ENCODE measurements around the gene SLC9B2. TPM values are rescaled to one million over a fixed set of nuclear protein-coding genes. Genes with fewer than 3 reads are reported as not detected.

SLC9B2 gene
- total RNA-seq, 2 experiments from 2014 or later, result 26.5 to 36.5 TPM

DNA sequence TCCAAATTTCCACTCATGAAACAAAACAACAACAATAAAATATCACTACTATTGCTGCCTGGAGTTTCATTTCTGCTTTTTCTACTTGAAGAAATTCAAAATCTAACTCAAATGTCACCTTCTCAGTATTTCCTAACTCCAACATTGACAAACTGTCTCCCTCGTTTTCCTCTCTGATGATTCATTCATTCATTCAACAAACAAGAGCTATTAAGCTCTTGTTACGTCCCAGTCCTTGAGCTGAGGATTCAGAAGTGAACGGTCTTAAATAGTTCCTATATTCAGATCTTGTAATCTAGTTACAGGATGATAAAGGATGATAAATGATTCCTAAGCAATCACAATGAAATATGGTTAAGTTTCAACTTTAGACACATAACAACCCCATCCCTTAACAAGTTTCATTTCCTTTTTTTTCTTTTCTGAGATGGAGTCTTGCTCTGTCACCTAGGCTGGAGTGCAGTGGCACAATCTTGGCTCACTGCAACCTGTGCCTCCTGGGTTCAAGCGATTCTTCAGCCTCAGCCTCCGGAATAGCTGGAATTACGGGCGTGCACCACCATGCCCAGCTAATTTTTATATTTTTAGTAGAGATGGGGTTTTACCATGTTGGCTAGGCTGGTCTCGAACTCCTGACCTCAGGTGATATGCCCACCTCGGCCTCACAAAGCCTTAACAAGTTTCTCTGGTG lies 1.7 kb downstream of the SLC9B2 start:
- H3K9me2 ChIP-seq (ENCODE audit: insufficient read depth, low read length), result no peaks in the 10 kb centered on the region
- ChIA-PET POLR2A (interaction anchor here (0.6 to 1.8 kb wide), 8 partner anchors 8 to 507 kb away, joined by 3 to 7 read pairs (median 3); partner anchors contain the start of gene UBE2D3), CTCF (ENCODE audit: unreplicated experiment) (interaction anchor here (0.9 kb wide), 1 partner anchor 24 kb away, joined by 3 read pairs; no protein-coding TSS in a partner anchor)
- peak overlapping the region; percentile 97 for H3K4me2 ChIP-seq (ENCODE audit: low read length)
- H3K27ac ChIP-seq (ENCODE audit: low read depth, low read length, poor library complexity, severe bottlenecking), result peak overlapping the region; percentile 86
- H3K4me3 ChIP-seq (ENCODE audit: low read depth, low read length, poor library complexity, severe bottlenecking), result peak overlapping the region; percentile 79
- H3K79me2 ChIP-seq (ENCODE audit: insufficient read depth, low read depth, low read length), result peaks cover 61% of the 10 kb centered on the region
- no TSS peak for BruUV-seq (replicated peaks)
- no peaks in the 10 kb centered on the region for H3K9me3 ChIP-seq (ENCODE audit: low read length)
- peaks cover 31% of the 10 kb centered on the region for H3K36me3 ChIP-seq (ENCODE audit: insufficient read depth, low read length)
- intact Hi-C loops (cut with micrococcal nuclease; ENCODE audit: unreplicated experiment), result loop anchor here (1.0 to 5.0 kb wide), 2 partner anchors 208 to 571 kb away; partner anchors contain the start of gene CISD2
- peak; percentile 54 for DNase-seq (ENCODE audit: low spot score)
- TF ChIP-seq, protein P1, sequence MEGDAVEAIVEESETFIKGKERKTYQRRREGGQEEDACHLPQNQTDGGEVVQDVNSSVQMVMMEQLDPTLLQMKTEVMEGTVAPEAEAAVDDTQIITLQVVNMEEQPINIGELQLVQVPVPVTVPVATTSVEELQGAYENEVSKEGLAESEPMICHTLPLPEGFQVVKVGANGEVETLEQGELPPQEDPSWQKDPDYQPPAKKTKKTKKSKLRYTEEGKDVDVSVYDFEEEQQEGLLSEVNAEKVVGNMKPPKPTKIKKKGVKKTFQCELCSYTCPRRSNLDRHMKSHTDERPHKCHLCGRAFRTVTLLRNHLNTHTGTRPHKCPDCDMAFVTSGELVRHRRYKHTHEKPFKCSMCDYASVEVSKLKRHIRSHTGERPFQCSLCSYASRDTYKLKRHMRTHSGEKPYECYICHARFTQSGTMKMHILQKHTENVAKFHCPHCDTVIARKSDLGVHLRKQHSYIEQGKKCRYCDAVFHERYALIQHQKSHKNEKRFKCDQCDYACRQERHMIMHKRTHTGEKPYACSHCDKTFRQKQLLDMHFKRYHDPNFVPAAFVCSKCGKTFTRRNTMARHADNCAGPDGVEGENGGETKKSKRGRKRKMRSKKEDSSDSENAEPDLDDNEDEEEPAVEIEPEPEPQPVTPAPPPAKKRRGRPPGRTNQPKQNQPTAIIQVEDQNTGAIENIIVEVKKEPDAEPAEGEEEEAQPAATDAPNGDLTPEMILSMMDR (conservative IDR thresholded peaks at IDR 0.05; ENCODE audit: low read length), result no peak
- TF ChIP-seq EZH2phosphoT487 (IDR thresholded peaks at IDR 0.05; ENCODE audit: borderline replicate concordance, low read depth, low read length), result no peak
- H4K20me1 ChIP-seq (ENCODE audit: insufficient read depth, low read length), result peaks cover 2% of the 10 kb centered on the region; the same call in 1 of the 2 replicates
- H2AFZ ChIP-seq (ENCODE audit: low read length), result peak overlapping the region; percentile 55; the same call in 1 of the 2 replicates
- H3K4me1 ChIP-seq (ENCODE audit: insufficient read depth, low read length, poor library complexity, severe bottlenecking), result peaks cover 51% of the 10 kb centered on the region

- DNase-seq (ENCODE audit: low spot score), result peak; percentile 22
- Histone ChIP-seq H2AFZ (ENCODE audit: low read length) (no peak overlapping the region), H4K20me1 (ENCODE audit: insufficient read depth, low read length) (peaks cover 7% of the 10 kb centered on the region; the same call in 1 of the 2 replicates), H3K4me1 (ENCODE audit: insufficient read depth, low read length, poor library complexity, severe bottlenecking) (peaks cover 42% of the 10 kb centered on the region), H3K9me3 (ENCODE audit: low read length) (no peaks in the 10 kb centered on the region), H3K27ac (ENCODE audit: low read depth, low read length, poor library complexity, severe bottlenecking) (peak overlapping the region; percentile 86), H3K36me3 (ENCODE audit: insufficient read depth, low read length) (peaks cover 40% of the 10 kb centered on the region), H3K79me2 (ENCODE audit: insufficient read depth, low read depth, low read length) (peaks cover 71% of the 10 kb centered on the region), H3K4me3 (ENCODE audit: low read depth, low read length, poor library complexity, severe bottlenecking) (peak overlapping the region; percentile 79), H3K9me2 (ENCODE audit: insufficient read depth, low read length) (no peaks in the 10 kb centered on the region), H3K4me2 (ENCODE audit: low read length) (peak overlapping the region; percentile 97)
- BruUV-seq (replicated peaks), result no TSS peak
- POLR2A ChIA-PET, result interaction anchor here (0.7 to 1.0 kb wide), 3 partner anchors 13 to 554 kb away, joined by 3 to 7 read pairs (median 3); no protein-coding TSS in a partner anchor
- CTCF ChIA-PET (ENCODE audit: unreplicated experiment), result interaction anchor here (0.9 kb wide), 1 partner anchor 23 kb away, joined by 3 read pairs; no protein-coding TSS in a partner anchor
- intact Hi-C loops (cut with micrococcal nuclease; ENCODE audit: unreplicated experiment), result no loop called here
- no peak for TF ChIP-seq EZH2phosphoT487 (IDR thresholded peaks at IDR 0.05; ENCODE audit: borderline replicate concordance, low read depth, low read length)
- TF ChIP-seq, protein P1 (conservative IDR thresholded peaks at IDR 0.05; ENCODE audit: low read length), result no peak
Observed at GRCh38 chr4:103073792-103074438, 2.6 kb downstream of the SLC9B2 start.

Data from OCI-LY7 (cell line).